ENCODE measurements around the gene FBXL19.
"Not testable (repeated sequence)": the region's sequence is repeated elsewhere in the genome, so short reads cannot be mapped to it uniquely, and the experiment has no call there.

FBXL19 gene

GRCh38 chr16:30924076-30924912, 922 bp downstream of the FBXL19 start:
- DNase-seq: no peak

DNA sequence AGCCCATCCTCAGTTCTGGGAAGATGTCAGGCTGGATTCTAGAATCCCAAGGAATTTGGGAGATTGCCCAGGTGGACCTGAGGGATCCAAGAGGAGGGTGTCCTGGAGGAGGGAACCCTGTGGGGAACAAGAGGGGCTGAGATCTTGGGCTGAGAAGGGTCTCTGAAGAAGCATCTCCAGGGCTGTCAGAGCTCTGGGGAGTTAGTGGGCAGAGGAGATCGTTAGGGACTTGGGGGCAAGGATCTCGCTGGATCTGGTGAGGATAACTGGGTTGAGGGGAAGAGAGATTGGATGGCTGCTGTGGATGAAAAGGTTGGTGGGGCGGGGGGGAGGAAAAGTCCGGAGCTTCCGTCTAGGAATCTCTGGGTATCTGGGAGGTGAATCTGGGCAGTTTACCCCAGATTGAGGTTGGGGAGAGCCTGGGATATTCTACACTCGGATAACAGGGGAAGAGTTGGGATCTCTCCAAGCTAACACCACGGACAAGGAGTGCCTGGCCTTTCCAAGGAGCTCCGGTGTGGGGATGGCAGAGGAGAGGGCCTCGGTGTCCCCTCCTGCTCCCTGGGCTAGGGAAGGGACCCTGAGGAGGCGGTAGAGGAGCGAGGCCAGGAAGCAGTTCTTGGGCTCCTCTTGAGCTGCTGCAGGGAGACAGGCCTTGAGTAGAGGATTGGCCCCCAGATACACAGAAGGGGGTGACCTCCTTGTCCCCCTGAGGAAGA, 1.7 kb downstream of the FBXL19 start:
- DNase-seq: no peak

DNA sequence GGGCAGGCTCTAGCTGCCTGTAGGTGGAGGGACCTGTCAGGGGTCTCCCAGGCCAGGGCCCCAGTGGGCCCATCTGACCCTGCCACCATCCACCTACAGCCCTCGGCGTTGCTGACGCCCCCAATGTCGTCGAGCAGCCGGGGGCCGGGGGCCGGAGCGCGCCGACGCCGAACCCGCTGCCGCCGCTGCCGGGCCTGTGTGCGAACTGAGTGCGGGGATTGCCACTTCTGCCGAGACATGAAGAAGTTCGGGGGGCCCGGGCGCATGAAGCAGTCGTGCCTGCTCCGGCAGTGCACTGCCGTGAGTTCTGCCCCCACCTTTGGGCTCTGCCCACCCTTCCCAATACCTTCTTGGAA, 2.2 kb downstream of the FBXL19 start:
- DNase-seq: no peak

- DNase-seq: no peak
These were observed 2.8 kb downstream of the FBXL19 start for GRCh38 chr16:30925995-30926811.

DNA sequence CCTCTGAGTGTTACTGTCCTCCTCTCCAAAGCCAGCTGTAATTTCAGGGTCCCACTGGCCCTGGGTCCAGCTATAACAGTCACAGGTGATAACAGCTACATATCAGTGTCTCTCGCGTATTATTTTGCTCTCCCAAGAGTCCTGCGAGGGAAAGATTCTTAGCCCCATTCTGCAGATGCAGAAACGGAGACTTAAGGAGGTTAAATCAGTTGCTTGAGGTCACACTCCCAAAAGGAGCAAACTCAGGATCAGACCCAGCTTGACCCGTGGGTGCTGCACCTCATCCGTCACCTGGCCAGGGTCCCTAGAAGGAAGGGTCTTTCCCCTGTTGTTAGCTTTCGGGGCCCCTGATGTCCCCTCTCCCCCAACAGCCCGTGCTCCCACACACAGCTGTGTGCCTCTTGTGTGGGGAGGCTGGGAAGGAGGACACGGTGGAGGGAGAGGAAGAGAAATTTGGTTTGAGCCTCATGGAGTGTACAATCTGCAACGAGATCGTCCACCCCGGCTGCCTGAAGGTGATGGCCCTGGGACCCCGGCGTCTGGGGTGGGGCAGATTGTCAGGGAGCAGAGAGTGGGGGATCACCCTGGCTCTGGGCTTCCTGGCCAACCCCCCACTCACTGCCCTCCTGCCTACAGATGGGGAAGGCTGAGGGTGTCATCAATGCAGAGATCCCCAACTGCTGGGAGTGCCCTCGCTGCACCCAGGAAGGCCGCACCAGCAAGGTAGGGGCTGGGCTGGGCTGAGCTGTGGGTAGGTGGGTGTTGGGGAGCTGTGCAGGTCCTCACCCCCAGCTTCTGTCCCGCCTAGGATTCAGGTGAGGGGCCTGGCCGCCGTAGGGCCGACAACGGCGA, 3.8 kb downstream of the FBXL19 start:
- no peak for DNase-seq

GRCh38 chr16:30927789-30928378, 4.5 kb downstream of the FBXL19 start:
- DNase-seq: peak; percentile 38

- DNase-seq: no peak
These were observed 5.0 kb downstream of the FBXL19 start for GRCh38 chr16:30928390-30928789.

GRCh38 chr16:30929167-30929566, 5.8 kb downstream of the FBXL19 start:
- no peak for DNase-seq

DNA sequence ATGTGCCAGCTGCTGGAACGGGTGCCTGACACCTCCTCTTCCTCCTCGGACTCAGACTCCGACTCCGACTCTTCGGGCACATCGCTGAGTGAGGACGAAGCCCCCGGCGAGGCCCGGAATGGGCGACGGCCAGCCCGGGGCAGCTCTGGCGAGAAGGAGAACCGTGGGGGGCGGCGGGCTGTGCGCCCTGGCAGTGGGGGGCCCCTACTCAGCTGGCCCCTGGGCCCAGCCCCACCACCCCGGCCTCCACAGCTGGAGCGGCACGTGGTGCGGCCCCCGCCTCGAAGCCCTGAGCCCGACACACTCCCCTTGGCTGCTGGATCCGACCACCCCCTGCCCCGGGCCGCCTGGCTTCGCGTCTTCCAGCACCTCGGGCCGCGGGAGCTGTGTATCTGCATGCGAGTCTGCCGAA, 6.8 kb downstream of the FBXL19 start:
- DNase-seq: no peak

DNA sequence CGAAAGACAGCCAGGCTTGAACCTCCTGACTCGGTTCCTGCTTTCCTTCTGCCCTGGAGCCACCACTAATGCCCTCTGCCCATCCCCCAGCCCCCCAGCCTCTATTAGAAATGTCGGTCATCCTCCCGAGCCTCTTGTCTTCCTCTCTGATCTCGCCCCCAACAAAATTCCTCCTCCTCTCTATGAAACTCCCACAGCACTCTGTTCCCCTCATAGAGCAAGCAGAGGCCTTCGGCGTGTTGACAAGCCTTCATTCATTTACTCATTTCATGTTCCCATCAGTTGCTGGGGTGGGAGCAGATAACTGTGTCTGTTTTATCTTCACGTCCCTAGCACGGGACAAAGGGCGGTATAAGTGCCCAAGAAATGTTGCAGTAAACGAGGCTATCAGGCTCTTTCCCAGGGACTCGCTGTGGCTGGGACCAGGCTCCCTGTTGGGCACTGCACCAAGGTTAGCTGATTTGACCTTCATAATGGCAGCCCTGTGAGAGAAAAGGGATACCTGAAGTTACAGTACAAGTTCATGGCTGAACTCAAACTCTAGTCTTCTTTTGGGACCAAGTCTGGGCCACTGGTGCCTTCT, 7.8 kb downstream of the FBXL19 start:
- DNase-seq: no peak

DNA sequence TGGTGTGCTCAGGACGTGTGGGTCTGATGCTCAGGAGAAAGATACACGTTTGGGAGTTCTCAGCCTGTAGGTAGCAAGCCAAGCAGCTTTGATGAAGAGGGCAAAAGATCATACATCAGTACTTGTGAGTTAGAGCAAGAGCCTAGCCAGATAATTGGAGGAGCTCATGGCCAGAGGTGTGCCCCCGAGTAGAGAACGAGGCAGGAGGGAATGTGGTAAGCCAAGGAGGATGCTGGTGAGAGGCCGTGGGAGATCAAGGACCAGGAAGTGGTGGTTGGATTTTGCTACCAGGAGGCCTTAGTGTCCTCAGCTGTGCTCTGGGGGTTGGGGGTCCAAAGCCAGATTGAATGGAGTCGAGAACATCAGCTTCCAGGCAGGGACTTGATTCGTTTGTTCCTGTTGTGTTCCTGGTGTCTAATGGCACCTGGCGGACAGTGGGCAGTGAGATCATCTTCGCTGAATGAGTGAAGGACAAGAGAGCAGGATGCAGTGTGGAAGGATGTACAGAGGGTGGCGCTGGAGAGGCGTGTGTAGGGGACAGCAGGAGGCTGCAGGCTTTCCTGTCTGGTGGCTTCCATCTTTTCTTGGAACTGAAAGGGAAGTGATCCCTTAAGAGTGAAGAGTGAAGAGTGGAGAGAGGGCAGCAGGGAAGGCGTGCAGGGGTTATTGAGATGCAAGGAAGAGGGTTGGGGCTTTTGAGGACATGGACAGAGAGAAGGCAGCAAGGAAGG, 11.6 kb downstream of the FBXL19 start:
- DNase-seq: no peak

- DNase-seq: no peak
These were observed 14.3 kb downstream of the FBXL19 start for GRCh38 chr16:30937692-30938091.

- not testable (repeated sequence) for DNase-seq
These were observed 16.2 kb downstream of the FBXL19 start for GRCh38 chr16:30939571-30939970.

GRCh38 chr16:30941600-30942425, 18.4 kb downstream of the FBXL19 start:
- DNase-seq: peak; percentile 41

- DNase-seq: no peak
These were observed 19.0 kb downstream of the FBXL19 start for GRCh38 chr16:30942426-30942806.

- DNase-seq: no peak
These were observed 21.0 kb downstream of the FBXL19 start for GRCh38 chr16:30944352-30944751.

DNA sequence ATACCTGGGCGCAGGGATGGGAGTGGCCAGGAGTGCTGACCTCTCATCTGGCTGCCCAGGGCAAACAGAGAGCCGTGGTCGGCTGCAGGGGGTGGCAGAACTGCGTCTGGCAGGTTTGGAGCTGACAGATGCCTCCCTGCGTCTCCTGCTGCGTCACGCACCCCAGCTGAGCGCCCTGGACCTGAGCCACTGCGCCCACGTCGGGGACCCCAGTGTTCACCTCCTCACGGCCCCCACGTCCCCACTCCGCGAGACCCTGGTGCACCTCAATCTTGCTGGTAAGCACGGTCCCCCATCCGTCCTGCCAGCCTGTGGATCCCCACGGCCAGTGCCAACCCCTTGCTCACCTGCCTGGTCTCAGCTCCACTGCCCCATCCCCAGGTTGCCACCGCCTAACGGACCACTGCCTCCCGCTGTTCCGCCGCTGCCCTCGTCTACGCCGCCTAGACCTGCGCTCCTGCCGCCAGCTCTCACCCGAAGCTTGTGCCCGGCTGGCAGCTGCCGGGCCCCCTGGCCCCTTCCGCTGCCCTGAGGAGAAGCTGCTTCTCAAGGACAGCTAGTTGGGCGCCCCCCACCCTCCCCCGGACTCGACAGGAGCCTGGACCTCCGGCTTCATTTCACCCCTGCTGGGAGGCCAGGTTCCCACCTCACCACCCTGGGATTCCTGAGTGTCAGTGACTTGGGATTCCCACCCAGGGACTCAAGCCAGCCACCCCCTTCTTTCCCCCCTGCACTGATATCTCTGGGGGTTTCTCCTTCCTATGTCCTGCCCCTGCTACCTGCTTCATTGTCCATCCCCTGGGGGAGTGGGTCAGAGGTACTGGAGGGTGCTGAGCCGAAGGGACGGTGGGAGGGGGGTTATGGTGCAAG, 23.5 kb downstream of the FBXL19 start:
- no peak for DNase-seq

DNA sequence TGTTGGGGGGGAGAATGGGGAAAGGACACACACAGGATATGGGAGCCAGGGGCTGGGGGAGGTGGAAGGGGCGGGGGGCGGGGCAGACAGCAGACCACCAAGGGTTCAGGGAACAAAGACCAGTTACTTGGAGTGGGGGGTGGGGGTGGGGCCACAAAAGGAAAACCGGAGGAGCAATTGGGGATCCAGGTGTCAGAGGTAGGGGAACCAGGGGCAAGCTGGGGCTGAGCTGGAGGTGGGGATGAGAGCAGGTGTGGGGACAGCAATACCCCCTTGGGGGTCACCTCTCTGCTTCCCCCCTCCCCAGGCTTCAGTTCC, 24.1 kb downstream of the FBXL19 start:
- no peak for DNase-seq

Data from fibroblast of skin of right quadriceps (primary cell).